Fibroblast of mammary gland (primary cell): ENCODE results near the gene PASD1.

Experiments
- DNase-seq: peaks from one replicate; pipeline ENCODE4 v3.0.0-alpha.2; 2010; ENCODE audit warnings: low read depth
- H3K4me3 ChIP-seq: 2 replicates; pipeline ENCODE4 v1.5.1; 2011; ENCODE audit warnings: low read depth, mild to moderate bottlenecking, low read length, moderate library complexity; ENCODE audit not compliant: control insufficient read depth
- TF ChIP-seq, protein P1 (sequence below): conservative IDR thresholded peaks from 2 replicates; pipeline ENCODE4 v1.5.1; 2011; ENCODE audit warnings: low read depth, low read length, inconsistent platforms; ENCODE audit not compliant: control insufficient read depth, insufficient read depth

Gene PASD1

DNA sequence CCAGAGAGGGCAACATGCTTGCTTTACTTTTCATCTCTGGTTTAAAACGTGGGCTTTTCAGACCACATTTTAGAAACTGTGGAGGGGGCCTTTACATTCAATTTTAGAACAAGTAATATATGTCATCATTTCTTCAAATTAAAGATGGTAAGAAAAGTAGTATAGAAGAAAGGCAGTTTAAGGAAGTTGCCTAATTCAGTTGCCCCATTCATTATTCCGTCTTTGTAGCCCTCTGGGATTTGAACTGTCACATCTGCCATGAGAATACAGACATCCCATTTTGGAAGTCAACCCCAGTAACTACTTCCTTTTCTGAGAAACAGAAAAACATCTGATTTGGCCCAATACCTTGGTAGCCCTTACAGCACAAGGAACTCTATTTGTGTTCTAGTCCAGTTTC is 61.2 kb downstream of the PASD1 start:
- H3K4me3 ChIP-seq: no peak overlapping the region
- DNase-seq: no peak
- TF ChIP-seq, protein P1, sequence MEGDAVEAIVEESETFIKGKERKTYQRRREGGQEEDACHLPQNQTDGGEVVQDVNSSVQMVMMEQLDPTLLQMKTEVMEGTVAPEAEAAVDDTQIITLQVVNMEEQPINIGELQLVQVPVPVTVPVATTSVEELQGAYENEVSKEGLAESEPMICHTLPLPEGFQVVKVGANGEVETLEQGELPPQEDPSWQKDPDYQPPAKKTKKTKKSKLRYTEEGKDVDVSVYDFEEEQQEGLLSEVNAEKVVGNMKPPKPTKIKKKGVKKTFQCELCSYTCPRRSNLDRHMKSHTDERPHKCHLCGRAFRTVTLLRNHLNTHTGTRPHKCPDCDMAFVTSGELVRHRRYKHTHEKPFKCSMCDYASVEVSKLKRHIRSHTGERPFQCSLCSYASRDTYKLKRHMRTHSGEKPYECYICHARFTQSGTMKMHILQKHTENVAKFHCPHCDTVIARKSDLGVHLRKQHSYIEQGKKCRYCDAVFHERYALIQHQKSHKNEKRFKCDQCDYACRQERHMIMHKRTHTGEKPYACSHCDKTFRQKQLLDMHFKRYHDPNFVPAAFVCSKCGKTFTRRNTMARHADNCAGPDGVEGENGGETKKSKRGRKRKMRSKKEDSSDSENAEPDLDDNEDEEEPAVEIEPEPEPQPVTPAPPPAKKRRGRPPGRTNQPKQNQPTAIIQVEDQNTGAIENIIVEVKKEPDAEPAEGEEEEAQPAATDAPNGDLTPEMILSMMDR: no peak

DNA sequence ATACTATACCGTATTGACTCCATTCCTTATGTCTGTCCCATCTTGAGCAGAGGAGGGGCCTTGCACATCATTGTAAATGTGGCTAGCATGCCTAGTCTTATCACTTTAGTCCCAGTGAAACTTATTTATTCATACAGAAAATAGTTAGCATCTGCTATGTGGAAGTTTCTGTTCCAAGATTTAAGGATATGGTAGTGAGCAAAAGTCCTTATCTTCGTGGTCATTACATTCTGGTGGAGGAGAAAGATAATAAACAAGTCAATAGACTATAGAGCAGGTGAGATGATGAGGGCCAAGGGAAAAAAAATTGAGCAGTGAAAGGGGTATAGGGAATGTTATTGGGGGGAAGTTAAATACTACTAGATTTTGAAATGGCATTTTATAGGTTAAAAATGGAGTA is 68.3 kb downstream of the PASD1 start:
- no peak overlapping the region for H3K4me3 ChIP-seq
- no peak for DNase-seq
- TF ChIP-seq, protein P1: no peak

DNA sequence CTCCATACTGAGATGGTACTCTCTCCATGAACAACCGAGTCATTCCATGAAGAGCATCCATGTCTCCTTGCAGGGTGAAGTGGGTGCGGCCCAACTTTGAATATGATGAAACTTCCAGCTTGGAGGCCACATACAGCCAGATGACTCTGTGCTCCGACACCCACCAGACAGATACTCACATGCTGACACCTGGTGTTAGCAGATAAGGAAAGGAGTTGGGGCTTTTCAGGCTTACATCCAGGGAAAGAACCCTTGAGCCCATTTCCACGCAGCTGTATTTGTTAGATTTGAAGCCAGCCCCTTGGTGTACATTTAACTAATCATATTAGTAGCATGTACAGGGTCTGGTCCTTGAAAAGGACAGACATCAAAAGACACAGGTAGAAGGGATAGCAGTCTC is 69.7 kb downstream of the PASD1 start:
- no peak for DNase-seq
- H3K4me3 ChIP-seq: no peak overlapping the region
- TF ChIP-seq, protein P1: no peak

DNA sequence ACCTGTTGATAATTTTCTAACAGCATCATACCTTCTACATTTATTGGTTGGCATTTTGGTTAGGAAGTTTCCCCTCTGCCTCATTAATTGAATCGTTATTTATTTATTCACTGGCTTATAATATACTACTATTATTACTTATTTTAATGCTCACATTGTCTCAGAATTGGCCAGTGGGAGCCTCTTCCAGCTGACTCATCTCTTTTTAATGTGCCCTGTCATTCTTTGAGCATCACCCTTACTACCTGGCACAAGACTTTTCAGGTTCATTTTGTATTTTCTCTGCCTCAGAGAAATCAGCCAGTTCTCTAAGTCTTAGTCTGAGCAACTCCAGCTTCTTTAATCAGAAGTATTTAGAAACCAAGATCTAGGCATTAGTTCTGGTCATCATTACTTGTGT is 71.5 kb downstream of the PASD1 start:
- TF ChIP-seq, protein P1: no peak
- no peak for DNase-seq
- H3K4me3 ChIP-seq: no peak overlapping the region

DNA sequence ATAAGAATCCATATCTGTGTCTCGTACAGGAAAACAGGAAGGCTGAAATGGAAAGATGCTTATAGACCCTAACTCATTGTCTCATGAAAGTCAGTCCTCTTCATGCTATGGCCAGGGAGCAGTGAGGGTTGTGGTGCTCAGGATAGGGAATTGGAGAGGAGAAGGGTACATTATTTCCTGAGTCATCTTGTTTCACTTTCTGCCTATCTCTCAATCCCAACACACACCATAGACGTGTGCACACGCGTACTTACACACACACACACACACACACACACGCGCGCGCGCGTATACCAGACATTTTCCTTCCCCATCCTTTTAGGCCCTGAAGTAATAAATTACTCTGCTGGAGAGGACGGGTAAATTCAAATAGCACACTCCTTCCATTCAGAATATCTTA is 78.1 kb downstream of the PASD1 start:
- TF ChIP-seq, protein P1: no peak

DNA sequence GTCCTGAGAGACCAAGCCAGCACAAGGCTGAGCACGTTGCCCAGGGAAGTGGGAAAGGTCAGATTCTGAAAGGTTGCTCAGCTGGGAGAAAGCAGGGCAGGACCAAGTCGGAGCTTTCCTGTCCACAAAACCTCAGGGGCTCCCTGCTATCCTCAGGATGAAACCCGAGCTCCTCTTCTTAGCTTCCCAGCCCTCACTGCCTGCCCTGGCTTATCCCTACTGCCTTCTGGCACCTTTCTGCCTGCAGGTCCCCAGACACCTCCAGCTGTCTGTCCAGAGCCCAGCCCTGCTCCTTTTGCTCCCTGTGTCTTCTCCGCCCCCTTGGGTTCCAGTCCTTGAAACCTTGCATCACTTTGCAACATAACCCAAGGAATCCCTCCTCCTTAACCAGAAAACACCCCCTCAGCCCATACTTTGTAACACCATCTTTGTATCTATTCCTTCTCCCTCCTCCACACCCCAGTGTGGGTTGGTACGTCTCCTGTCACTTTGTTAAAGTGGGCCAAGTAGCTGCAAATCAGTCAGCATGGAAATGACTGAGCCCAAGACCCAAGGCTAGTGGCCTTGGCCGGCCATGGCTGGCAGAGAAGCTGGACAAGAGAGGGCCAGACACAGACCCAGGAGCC is 111.8 kb downstream of the PASD1 start:
- H3K4me3 ChIP-seq: no peak overlapping the region
- DNase-seq: no peak
- TF ChIP-seq, protein P1: no peak

More for the DNA sequence above, 78.1 kb downstream of the PASD1 start:
- no peak overlapping the region for H3K4me3 ChIP-seq
- no peak for DNase-seq

DNA sequence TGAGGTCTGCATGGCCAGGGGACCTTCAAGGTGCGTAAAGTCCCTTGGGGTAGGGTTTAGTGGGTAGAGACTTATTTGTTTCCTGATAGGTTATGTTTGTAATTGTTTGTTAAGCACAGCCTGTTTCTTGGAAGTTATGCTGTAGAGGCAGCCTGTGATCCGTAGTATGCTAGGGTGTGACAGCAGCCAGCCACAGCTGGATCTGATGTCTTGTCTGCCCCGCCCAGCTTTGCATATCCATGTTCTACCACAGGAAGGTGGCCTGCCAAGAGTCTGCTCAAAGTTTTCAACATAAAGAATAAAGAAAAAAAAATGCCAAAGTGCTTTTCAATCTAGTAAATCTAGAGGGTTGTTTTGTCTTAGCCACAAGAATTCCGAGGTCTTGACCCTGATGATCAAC is 112.7 kb downstream of the PASD1 start:
- TF ChIP-seq, protein P1: no peak
- no peak for DNase-seq

More for the DNA sequence above, 112.7 kb downstream of the PASD1 start:
- no peak overlapping the region for H3K4me3 ChIP-seq
